Rectal smooth muscle tissue (tissue), 1 donor: ENCODE results near the gene SLC6A2.

Source experiments
- H3K27ac ChIP-seq: one replicate; pipeline ENCODE4 v1.7.0; 2013; ENCODE audit warnings: low read depth, low read length, inconsistent platforms
- H3K27me3 ChIP-seq: one replicate; pipeline ENCODE4 v1.7.0; 2013; ENCODE audit warnings: low read length; ENCODE audit not compliant: control insufficient read depth, insufficient read depth
- H3K36me3 ChIP-seq: one replicate; pipeline ENCODE4 v1.7.0; 2013; ENCODE audit warnings: low read length; ENCODE audit not compliant: control insufficient read depth, insufficient read depth
- H3K4me1 ChIP-seq: one replicate; pipeline ENCODE4 v1.7.0; 2013; ENCODE audit warnings: low read length; ENCODE audit not compliant: control insufficient read depth, insufficient read depth
- H3K4me3 ChIP-seq: one replicate; pipeline ENCODE4 v1.7.0; 2013; ENCODE audit warnings: low read length
- H3K9ac ChIP-seq: one replicate; pipeline ENCODE4 v1.7.0; 2013; ENCODE audit warnings: low read length

SLC6A2 gene

GRCh38 chr16:55655381-55655896 is 349 bp upstream of the SLC6A2 start:
- Histone ChIP-seq H3K27ac (no peak overlapping the region), H3K9ac (no peak overlapping the region), H3K27me3 (peaks cover 16% of the 10 kb centered on the region), H3K4me1 (no peaks in the 10 kb centered on the region), H3K36me3 (no peaks in the 10 kb centered on the region), H3K4me3 (no peak overlapping the region)

GRCh38 chr16:55656691-55657092 is 904 bp downstream of the SLC6A2 start:
- Histone ChIP-seq H3K9ac (no peak overlapping the region), H3K27me3 (peaks cover 16% of the 10 kb centered on the region), H3K4me3 (no peak overlapping the region), H3K27ac (no peak overlapping the region), H3K36me3 (no peaks in the 10 kb centered on the region), H3K4me1 (no peaks in the 10 kb centered on the region)

DNA sequence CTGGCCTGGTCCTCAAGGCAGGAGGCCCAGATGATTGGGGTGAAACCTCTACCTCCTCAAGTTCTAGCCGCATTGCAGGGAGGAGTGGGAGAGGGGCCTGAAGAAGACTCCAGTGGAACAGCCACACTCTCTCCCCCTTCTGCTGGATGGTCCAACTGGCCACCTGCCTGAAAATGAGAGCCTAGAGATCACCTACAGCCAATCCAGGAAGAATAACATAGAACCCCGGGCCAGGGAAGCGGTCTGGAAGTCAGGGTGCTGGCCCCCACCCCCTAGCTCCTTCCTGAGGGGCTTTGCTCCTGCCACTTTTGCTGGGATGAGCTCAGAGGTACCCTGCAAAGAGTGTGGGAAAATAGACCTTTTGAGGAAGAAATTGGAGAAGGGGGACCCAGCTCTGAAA is 1.8 kb downstream of the SLC6A2 start:
- H3K36me3 ChIP-seq, result no peaks in the 10 kb centered on the region
- peaks cover 11% of the 10 kb centered on the region for H3K27me3 ChIP-seq
- H3K9ac ChIP-seq, result no peak overlapping the region
- H3K27ac ChIP-seq, result no peak overlapping the region
- H3K4me1 ChIP-seq, result no peaks in the 10 kb centered on the region
- H3K4me3 ChIP-seq, result no peak overlapping the region

- Histone ChIP-seq H3K4me1 (no peaks in the 10 kb centered on the region), H3K36me3 (no peaks in the 10 kb centered on the region)
Measured at GRCh38 chr16:55658898-55659420, 3.2 kb downstream of the SLC6A2 start.

DNA sequence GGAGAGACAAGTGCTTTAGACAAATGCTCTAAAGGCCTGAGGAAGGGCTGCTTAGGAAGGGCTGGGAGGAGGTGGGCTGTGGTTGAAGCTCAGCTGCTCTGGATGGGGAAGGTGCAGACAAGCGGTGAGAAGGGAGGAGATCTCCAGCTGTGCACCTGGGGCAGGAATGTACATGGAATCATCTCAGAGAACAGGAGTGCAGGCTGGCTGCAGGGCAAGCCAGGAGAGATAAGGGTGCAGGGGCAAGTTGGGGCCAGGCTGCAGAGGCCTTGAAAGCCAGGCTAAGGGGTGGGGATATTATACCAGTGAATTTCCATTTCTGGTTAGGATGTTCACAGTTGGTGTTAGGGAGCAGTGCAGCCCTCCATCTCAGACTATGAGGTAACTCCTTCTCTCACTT is 4.2 kb downstream of the SLC6A2 start:
- Histone ChIP-seq H3K27me3 (peaks cover 8% of the 10 kb centered on the region), H3K4me3 (no peak overlapping the region), H3K36me3 (no peaks in the 10 kb centered on the region), H3K27ac (no peak overlapping the region), H3K4me1 (no peaks in the 10 kb centered on the region), H3K9ac (no peak overlapping the region)

More at GRCh38 chr16:55658898-55659420, 3.2 kb downstream of the SLC6A2 start:
- no peak overlapping the region for H3K4me3 ChIP-seq
- peaks cover 11% of the 10 kb centered on the region for H3K27me3 ChIP-seq
- no peak overlapping the region for H3K27ac ChIP-seq
- H3K9ac ChIP-seq, result no peak overlapping the region

GRCh38 chr16:55660828-55661227 is 5.0 kb downstream of the SLC6A2 start:
- no peaks in the 10 kb centered on the region for H3K36me3 ChIP-seq
- no peak overlapping the region for H3K27ac ChIP-seq
- H3K4me1 ChIP-seq, result no peaks in the 10 kb centered on the region
- H3K9ac ChIP-seq, result no peak overlapping the region
- H3K4me3 ChIP-seq, result no peak overlapping the region
- peaks cover 8% of the 10 kb centered on the region for H3K27me3 ChIP-seq

- Histone ChIP-seq H3K27ac (no peak overlapping the region), H3K4me3 (no peak overlapping the region), H3K36me3 (no peaks in the 10 kb centered on the region), H3K9ac (no peak overlapping the region), H3K27me3 (peaks cover 1% of the 10 kb centered on the region), H3K4me1 (no peaks in the 10 kb centered on the region)
Measured at GRCh38 chr16:55661941-55662643, 6.3 kb downstream of the SLC6A2 start.

GRCh38 chr16:55662644-55663031 is 6.8 kb downstream of the SLC6A2 start:
- H3K27ac ChIP-seq, result no peak overlapping the region
- H3K36me3 ChIP-seq, result no peaks in the 10 kb centered on the region
- no peak overlapping the region for H3K9ac ChIP-seq
- no peaks in the 10 kb centered on the region for H3K4me1 ChIP-seq
- no peaks in the 10 kb centered on the region for H3K27me3 ChIP-seq
- no peak overlapping the region for H3K4me3 ChIP-seq

- H3K27me3 ChIP-seq, result no peaks in the 10 kb centered on the region
- no peak overlapping the region for H3K9ac ChIP-seq
- H3K27ac ChIP-seq, result no peak overlapping the region
Measured at GRCh38 chr16:55663225-55663624, 7.4 kb downstream of the SLC6A2 start.

DNA sequence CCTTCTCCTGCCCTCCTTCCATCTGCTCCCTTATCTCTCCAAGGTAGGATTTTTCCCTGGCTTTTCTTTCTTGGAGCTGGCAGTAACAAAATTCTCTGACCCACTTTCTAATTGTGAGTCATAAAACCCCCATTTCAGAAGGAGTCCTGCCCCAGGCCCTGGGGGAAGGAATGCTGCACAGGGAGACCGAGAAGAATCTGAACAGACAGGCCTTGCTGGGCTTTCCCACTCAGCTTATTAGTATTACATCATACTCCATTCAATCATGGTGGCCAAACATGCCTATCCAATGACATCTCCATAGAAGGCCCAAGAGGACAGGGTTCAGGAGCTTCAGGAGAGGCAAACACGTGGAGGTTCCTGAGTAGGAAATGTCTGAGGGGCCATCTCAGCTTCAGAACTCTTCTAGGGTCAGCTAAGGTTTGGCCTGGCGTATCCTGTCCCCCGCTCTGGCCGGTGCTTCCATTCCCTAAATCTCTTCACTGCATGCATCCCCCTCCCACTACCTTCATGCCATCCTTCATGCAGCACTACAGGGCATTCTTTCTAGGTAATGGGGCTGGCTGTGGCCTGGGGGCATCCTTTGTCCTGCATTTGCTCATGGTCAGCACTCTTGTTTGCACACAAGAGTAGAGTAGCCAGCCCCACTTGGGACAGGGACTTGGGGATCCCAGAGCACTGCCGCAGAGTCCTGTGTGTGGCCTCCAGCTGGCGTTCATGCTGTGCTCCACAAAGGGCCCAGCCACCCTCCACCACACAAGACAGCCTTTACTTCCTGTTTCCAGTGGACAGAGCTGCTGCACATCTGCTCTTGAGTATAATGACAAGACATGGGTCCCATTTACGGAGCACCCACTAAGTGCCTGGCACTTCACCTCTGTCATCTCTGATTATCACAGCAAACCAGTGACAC is 8.2 kb downstream of the SLC6A2 start:
- Histone ChIP-seq H3K36me3 (no peaks in the 10 kb centered on the region), H3K4me3 (no peak overlapping the region), H3K27ac (no peak overlapping the region), H3K9ac (no peak overlapping the region), H3K27me3 (no peaks in the 10 kb centered on the region), H3K4me1 (no peaks in the 10 kb centered on the region)

More at GRCh38 chr16:55663225-55663624, 7.4 kb downstream of the SLC6A2 start:
- no peaks in the 10 kb centered on the region for H3K36me3 ChIP-seq
- no peak overlapping the region for H3K4me3 ChIP-seq
- H3K4me1 ChIP-seq, result no peaks in the 10 kb centered on the region

- no peaks in the 10 kb centered on the region for H3K27me3 ChIP-seq
- H3K36me3 ChIP-seq, result no peaks in the 10 kb centered on the region
- H3K27ac ChIP-seq, result no peak overlapping the region
- H3K4me3 ChIP-seq, result no peak overlapping the region
- H3K4me1 ChIP-seq, result no peaks in the 10 kb centered on the region
- H3K9ac ChIP-seq, result no peak overlapping the region
Measured at GRCh38 chr16:55664786-55665407, 9.1 kb downstream of the SLC6A2 start.

DNA sequence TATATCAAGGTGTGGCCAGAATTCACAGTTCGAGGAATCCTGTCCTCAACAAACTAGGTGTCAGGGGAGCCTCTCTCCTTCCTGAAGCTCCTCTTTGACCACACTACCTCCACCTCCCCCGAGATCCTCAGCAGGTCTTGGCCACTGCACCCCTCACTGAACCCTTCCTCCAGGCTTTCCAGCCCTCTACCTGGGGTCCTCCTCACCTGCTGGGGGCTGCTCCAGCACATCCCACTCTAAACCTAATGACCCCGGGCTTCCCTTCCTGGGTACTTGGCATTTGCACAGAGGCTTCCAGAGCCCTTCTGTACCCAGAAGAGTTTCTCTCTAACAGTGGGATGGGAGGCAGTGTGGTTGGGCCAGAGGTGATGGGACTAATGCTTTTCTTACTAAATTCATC is 9.7 kb downstream of the SLC6A2 start:
- Histone ChIP-seq H3K9ac (no peak overlapping the region), H3K4me3 (no peak overlapping the region), H3K36me3 (no peaks in the 10 kb centered on the region), H3K27me3 (no peaks in the 10 kb centered on the region), H3K27ac (no peak overlapping the region), H3K4me1 (no peaks in the 10 kb centered on the region)
